K562 (cell line): ENCODE measurements around the gene RBFOX1. TPM values are rescaled to one million over a fixed set of nuclear protein-coding genes. Genes with fewer than 3 reads are reported as not detected.
A peak's percentile ranks its signal among the peaks of the same experiment; 100 is the strongest.

ENCODE experiments used
- ATAC-seq: fragments of 200-7000 bp; cut with Tn5 transposase; 3 replicates; pipeline ENCODE4 v1.9.1; 2020; ENCODE audit warnings: moderate library complexity
- BruUV-seq: library from RNA; stranded (reverse); fragments of 400-500 nt; replicated peaks from 2 replicates; lab custom pipeline; 2021; lab: Mats Ljungman, UMichigan
- CTCF ChIA-PET: fragments of 300-600 bp; formaldehyde crosslinking; extraction: SDS; loops from one replicate; lab custom pipeline; 2021; ENCODE audit warnings: low intra/inter-chr PET ratio; lab: Yijun Ruan, JAX
- POLR2A ChIA-PET: fragments of 300-600, 350-650 bp; sonication (Branson Sonifier 250); formaldehyde crosslinking; extraction: SDS; loops from one replicate; lab custom pipeline; 2021; ENCODE audit warnings: antibody characterized with exemption, inconsistent platforms; lab: Yijun Ruan, JAX
- DNase-seq, 4 experiments: peaks; one replicate each; pipeline versions ENCODE4 v3.0.0 to v3.0.0-alpha.2; 2011 to 2018; ENCODE audit warnings: low spot score in 3 of 4, mixed read lengths in 3 of 4; ENCODE audit errors: extremely low read depth in 1 of 4
- FAIRE-seq: peaks from 2 replicates; lab custom pipeline; 2011; peaks lifted over from hg19 to GRCh38; lab: Jason Lieb, UNC
- H2AFZ ChIP-seq: 2 replicates; pipeline ENCODE4 v1.6.0; 2011; ENCODE audit warnings: low read depth, low read length, control low read depth, inconsistent platforms
- H3K27ac ChIP-seq: fragments of 200-600 bp; 3 replicates; pipeline ENCODE4 v1.8.0; 2011; ENCODE audit warnings: low read depth, mild to moderate bottlenecking, control low read depth, inconsistent platforms, low read length, moderate library complexity, mixed read lengths; ENCODE audit errors: extremely low read depth
- H3K27me3 ChIP-seq, 2 experiments: fragments of 300-600 bp in 1 of 2; 2 replicates in 1 of 2; 3 replicates in 1 of 2; pipeline versions ENCODE4 v1.6.0 to v1.8.0; 2011; ENCODE audit warnings: inconsistent platforms in 2 of 2, low read length in 2 of 2, mild to moderate bottlenecking in 1 of 2, mixed read lengths in 1 of 2, moderate library complexity in 1 of 2; ENCODE audit not compliant: control insufficient read depth in 2 of 2, insufficient read depth in 2 of 2
- H3K36me3 ChIP-seq: fragments of 300-600 bp; 3 replicates; pipeline ENCODE4 v1.8.0; 2011; ENCODE audit warnings: mild to moderate bottlenecking, low read length, inconsistent platforms; ENCODE audit not compliant: control insufficient read depth, insufficient read depth
- H3K4me1 ChIP-seq, 2 experiments: fragments of 200-600 bp in 1 of 2; replicated peaks in 1 of 2; 2 replicates in 1 of 2; 3 replicates in 1 of 2; pipeline versions ENCODE4 v1.5.1 to v1.8.0; 2011; ENCODE audit warnings: inconsistent platforms in 2 of 2, low read length in 2 of 2, mild to moderate bottlenecking in 1 of 2, mixed read lengths in 1 of 2, moderate library complexity in 1 of 2; ENCODE audit not compliant: control insufficient read depth in 2 of 2, insufficient read depth in 2 of 2
- H3K4me2 ChIP-seq: 2 replicates; pipeline ENCODE4 v1.6.1; 2011; ENCODE audit warnings: low read length, control low read depth, inconsistent platforms, mixed read lengths; ENCODE audit not compliant: insufficient read depth
- H3K4me3 ChIP-seq: fragments of 200-600 bp; sonication (generic), shearing (Covaris generic); 2 replicates; pipeline ENCODE4 v1.5.1; 2016; ENCODE audit warnings: control low read depth, inconsistent platforms
- H3K79me2 ChIP-seq: fragments of 200-600 bp; 3 replicates; pipeline ENCODE4 v1.8.0; 2011; ENCODE audit warnings: low read length, inconsistent platforms; ENCODE audit not compliant: control insufficient read depth, insufficient read depth
- H3K9ac ChIP-seq, 2 experiments: 2 replicates each; pipeline versions ENCODE4 v1.6.0 to v1.6.1; 2011; ENCODE audit warnings: low read depth in 2 of 2, low read length in 2 of 2, control low read depth in 1 of 2, inconsistent platforms in 1 of 2, mild to moderate bottlenecking in 1 of 2, mixed read lengths in 1 of 2; ENCODE audit not compliant: insufficient read depth in 1 of 2
- H3K9me1 ChIP-seq: one replicate; pipeline ENCODE4 v1.6.0; 2011; ENCODE audit warnings: inconsistent platforms, mild to moderate bottlenecking, low read length, moderate library complexity; ENCODE audit not compliant: control insufficient read depth, insufficient read depth
- H3K9me3 ChIP-seq: replicated peaks from 2 replicates; pipeline ENCODE4 v1.5.1; 2011; ENCODE audit warnings: low read depth, low read length, inconsistent platforms; ENCODE audit not compliant: control insufficient read depth, insufficient read depth
- H4K20me1 ChIP-seq: replicated peaks from 2 replicates; pipeline ENCODE4 v1.6.1; 2011; ENCODE audit warnings: low read length, inconsistent platforms, mixed read lengths; ENCODE audit not compliant: control insufficient read depth, insufficient read depth
- ETS2 ChIP-seq: IDR thresholded peaks from 2 replicates; pipeline ENCODE4 v1.6.1; 2016; ENCODE audit warnings: borderline replicate concordance, missing genetic modification characterization, mild to moderate bottlenecking, moderate library complexity, missing compliant biosample characterization; ENCODE audit not compliant: poor library complexity, severe bottlenecking
- MEF2D ChIP-seq: conservative IDR thresholded peaks from 2 replicates; pipeline ENCODE4 v1.6.1; 2016; ENCODE audit warnings: low read depth, missing genetic modification characterization, missing compliant biosample characterization
- MTA2 ChIP-seq: fragments of 450-650 bp; IDR thresholded peaks from 2 replicates; pipeline ENCODE4 v1.6.1; 2016; ENCODE audit warnings: low read depth
- MTA3 ChIP-seq: fragments of 450-650 bp; formaldehyde crosslinking; IDR thresholded peaks from 2 replicates; pipeline ENCODE4 v1.6.1; 2017; ENCODE audit warnings: mild to moderate bottlenecking, borderline replicate concordance
- MTF1 ChIP-seq: fragments of 250-450 bp; sonication (Bioruptor Pico); IDR thresholded peaks from 2 replicates; pipeline ENCODE4 v1.9.0; 2021; ENCODE audit warnings: moderate library complexity, mild to moderate bottlenecking, inconsistent platforms, borderline replicate concordance
- WGBS: fragments of 100-300 bp; shearing (Covaris generic); methylation state at CpG from one replicate; pipeline ENCODE4 v1.1.6; 2016; ENCODE audit warnings: low coverage, mixed read lengths; ENCODE audit not compliant: insufficient coverage; ENCODE audit errors: missing lambda C conversion rate; 5-methylcytosine and 5-hydroxymethylcytosine counted together
- in situ Hi-C: fragments of 300-500 bp; cut with MboI; formaldehyde crosslinking; loops from 4 replicates; pipeline ENCODE4 v1.15.0; 2018; ENCODE audit warnings: inconsistent platforms, mixed read lengths
- intact Hi-C: fragments of 100-400 bp; cut with micrococcal nuclease; formaldehyde crosslinking; loops from 2 replicates; pipeline ENCODE4 v1.14.2; 2022
- polyA plus RNA-seq, 8 experiments: library from polyadenylated mRNA; depleted of rRNA in 4 of 8; stranded (reverse) in 5 of 8; unstranded in 3 of 8; fragments of >200 nt; fragmentation: Nextera tagmentation in 2 of 8; fragmentation: Illumina TruSeq in 1 of 8; extraction: Ambion mirVana in 2 of 8; extraction: Trizol in 1 of 8; gene quantifications; 2 replicates each; pipeline versions ENCODE4 v1.2.1 to v1.2.3, GENCODE V29; 2011 to 2014; ENCODE audit warnings: inconsistent platforms in 1 of 8, missing spikeins in 1 of 8
- total RNA-seq, 7 experiments: library from RNA; depleted of rRNA in 6 of 7; stranded (reverse); fragments of >200 nt in 6 of 7; fragmentation: Illumina TruSeq in 2 of 7; extraction: Trizol in 2 of 7; gene quantifications; 2 replicates each; pipeline versions ENCODE4 v1.2.1 to v1.2.3, GENCODE V29; 2011 to 2021; ENCODE audit warnings: low replicate concordance in 1 of 7
- TF ChIP-seq, protein P1 (sequence below): fragments of 450-650 bp; IDR thresholded peaks from 2 replicates; pipeline ENCODE4 v1.6.1; 2014; ENCODE audit warnings: low read depth, mild to moderate bottlenecking, moderate library complexity, borderline replicate concordance
- TF ChIP-seq, protein P2 (sequence below): sonication (generic); IDR thresholded peaks from 2 replicates; pipeline ENCODE4 v1.6.1; 2016
- TF ChIP-seq, protein P3 (sequence below): fragments of 250-450 bp; sonication (Bioruptor Pico); IDR thresholded peaks from 2 replicates; pipeline ENCODE4 v1.4.0; 2020; ENCODE audit warnings: borderline replicate concordance

RBFOX1 gene
- total and polyA plus RNA-seq, 9 of the 15 experiments (the other 6 are each of a cell fraction or from before 2014, with no cell fraction given): 0.03 TPM; not detected in 8

DNA sequence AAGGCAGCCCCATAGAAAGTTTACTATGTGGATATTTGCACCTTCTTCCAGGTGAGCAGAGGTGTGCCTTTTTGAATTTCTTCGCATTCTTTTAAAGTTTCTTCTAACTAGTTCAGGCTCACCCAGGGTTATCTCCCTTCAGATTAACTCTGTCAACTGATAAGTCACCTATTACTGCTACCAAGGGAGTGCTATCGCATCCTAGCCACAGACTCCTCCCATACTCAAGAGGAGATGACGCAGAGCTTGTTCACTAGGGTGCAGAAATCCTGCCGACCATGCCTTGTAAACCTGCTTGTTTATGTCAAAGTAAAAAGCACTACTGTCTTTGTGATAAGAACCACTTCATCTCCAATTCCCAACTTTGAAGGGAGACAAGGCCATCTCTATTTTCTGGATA is 390.1 kb downstream of the RBFOX1 start:
- BruUV-seq: no TSS peak
- intact Hi-C loops: no loop called here
- Histone ChIP-seq H2AFZ (no peak overlapping the region), H3K9me1 (no peaks in the 10 kb centered on the region), H3K4me1 (no peaks in the 10 kb centered on the region), H3K4me2 (no peak overlapping the region), H3K79me2 (no peaks in the 10 kb centered on the region), H3K27ac (no peak overlapping the region), H3K9me3 (no peaks in the 10 kb centered on the region), H4K20me1 (no peaks in the 10 kb centered on the region), H3K27me3 (peaks cover 2 to 6% of the 10 kb centered on the region in 2 experiments; a peak in 2 of 5 replicates), H3K4me3 (no peak overlapping the region), H3K36me3 (no peaks in the 10 kb centered on the region), H3K9ac (no peak overlapping the region)
- TF ChIP-seq, protein P1, sequence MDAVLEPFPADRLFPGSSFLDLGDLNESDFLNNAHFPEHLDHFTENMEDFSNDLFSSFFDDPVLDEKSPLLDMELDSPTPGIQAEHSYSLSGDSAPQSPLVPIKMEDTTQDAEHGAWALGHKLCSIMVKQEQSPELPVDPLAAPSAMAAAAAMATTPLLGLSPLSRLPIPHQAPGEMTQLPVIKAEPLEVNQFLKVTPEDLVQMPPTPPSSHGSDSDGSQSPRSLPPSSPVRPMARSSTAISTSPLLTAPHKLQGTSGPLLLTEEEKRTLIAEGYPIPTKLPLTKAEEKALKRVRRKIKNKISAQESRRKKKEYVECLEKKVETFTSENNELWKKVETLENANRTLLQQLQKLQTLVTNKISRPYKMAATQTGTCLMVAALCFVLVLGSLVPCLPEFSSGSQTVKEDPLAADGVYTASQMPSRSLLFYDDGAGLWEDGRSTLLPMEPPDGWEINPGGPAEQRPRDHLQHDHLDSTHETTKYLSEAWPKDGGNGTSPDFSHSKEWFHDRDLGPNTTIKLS: no peak
- TF ChIP-seq ETS2 (tag) (no peak), MTA2 (no peak), MEF2D (no peak), MTF1 (CRISPR knock-in tag) (no peak), MTA3 (no peak)
- TF ChIP-seq, protein P2, sequence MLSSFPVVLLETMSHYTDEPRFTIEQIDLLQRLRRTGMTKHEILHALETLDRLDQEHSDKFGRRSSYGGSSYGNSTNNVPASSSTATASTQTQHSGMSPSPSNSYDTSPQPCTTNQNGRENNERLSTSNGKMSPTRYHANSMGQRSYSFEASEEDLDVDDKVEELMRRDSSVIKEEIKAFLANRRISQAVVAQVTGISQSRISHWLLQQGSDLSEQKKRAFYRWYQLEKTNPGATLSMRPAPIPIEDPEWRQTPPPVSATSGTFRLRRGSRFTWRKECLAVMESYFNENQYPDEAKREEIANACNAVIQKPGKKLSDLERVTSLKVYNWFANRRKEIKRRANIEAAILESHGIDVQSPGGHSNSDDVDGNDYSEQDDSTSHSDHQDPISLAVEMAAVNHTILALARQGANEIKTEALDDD: peak; percentile 85
- TF ChIP-seq, protein P3, sequence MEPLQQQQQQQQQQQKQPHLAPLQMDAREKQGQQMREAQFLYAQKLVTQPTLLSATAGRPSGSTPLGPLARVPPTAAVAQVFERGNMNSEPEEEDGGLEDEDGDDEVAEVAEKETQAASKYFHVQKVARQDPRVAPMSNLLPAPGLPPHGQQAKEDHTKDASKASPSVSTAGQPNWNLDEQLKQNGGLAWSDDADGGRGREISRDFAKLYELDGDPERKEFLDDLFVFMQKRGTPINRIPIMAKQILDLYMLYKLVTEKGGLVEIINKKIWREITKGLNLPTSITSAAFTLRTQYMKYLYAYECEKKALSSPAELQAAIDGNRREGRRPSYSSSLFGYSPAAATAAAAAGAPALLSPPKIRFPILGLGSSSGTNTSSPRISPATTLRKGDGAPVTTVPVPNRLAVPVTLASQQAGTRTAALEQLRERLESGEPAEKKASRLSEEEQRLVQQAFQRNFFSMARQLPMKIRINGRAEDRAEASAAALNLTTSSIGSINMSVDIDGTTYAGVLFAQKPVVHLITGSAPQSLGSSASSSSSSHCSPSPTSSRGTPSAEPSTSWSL (CRISPR knock-in tag): no peak
- ChIA-PET POLR2A (interaction anchor here (1.4 kb wide), 1 partner anchor 12 kb away, joined by 3 read pairs; no protein-coding TSS in a partner anchor), CTCF (no interaction called here)
- ATAC-seq (no peak), FAIRE-seq (no peak), DNase-seq (no peak)
- in situ Hi-C loops: no loop called here
- WGBS: 4% methylated on average over 4 of the region's 4 CpGs
